Epithelial cell of proximal tubule (primary cell): ENCODE measurements around the gene RNF214. TPM values are rescaled to one million over a fixed set of nuclear protein-coding genes. Genes with fewer than 3 reads are reported as not detected.

Source experiments
- DNase-seq: peaks from one replicate; pipeline ENCODE4 v3.0.0-alpha.2; 2011; ENCODE audit warnings: low read depth
- H3K4me3 ChIP-seq: 2 replicates; pipeline ENCODE4 v1.5.1; 2011; ENCODE audit warnings: low read depth, mild to moderate bottlenecking, low read length
- CTCF ChIP-seq: conservative IDR thresholded peaks from 2 replicates; pipeline ENCODE4 v1.5.1; 2012; ENCODE audit warnings: low read depth, mild to moderate bottlenecking, low read length
- total RNA-seq: library from RNA; depleted of rRNA; stranded (reverse); fragments of >200 nt; gene quantifications from 2 replicates; pipeline ENCODE4 v1.2.3, GENCODE V29; 2015

Gene RNF214
- total RNA-seq, 1 donor from 2014 or later, result 9.7 TPM

GRCh38 chr11:117313091-117313490 is 80.6 kb downstream of the RNF214 start:
- no peak for DNase-seq
- H3K4me3 ChIP-seq, result no peak overlapping the region
- TF ChIP-seq CTCF, result no peak

DNA sequence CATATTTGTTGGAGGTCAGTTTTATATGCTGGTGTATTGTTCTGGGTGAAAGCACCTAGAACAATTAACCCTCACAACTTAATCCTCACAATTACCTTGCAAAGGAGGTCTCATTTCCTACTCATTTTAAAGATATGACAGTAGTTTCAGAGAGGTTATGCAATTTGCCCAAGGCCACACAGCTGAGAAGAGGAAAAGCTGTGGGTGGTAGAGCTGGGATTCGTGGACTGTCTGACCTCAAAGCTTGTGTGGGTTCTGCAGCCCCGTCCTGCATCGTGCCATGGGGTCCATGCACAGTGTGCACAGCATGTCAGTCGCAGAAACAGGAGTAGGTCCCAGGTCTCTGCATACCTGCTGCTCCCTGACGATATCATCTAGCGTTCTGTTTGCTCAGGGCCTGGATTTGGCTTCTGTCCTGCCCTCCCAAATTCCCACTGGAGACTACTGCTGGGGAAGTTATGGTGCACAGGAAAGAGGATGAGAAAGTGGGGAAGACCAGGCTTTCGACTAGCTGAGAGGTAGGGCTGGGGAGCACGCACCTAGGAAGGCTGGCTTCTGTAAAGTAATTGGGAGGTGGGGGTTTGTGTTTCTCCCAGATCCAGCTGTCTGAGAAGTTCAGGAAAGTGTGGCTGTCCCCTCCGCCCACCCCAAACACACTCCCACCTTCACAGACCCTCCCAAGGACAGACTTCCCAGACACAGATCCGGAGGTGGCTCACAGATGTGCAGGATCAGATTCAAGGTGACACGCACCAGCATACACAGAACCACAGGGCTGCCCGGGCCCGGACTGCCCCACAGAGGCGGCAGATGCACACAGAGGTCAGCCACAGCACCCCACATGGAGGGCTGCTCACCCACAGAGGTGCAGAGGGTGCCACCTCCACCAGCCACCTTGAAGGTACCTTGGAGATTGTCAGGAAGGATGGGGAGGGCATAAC is 81.6 kb downstream of the RNF214 start:
- peak overlapping the region; percentile 93 for H3K4me3 ChIP-seq
- no peak for TF ChIP-seq CTCF
- DNase-seq, result no peak

DNA sequence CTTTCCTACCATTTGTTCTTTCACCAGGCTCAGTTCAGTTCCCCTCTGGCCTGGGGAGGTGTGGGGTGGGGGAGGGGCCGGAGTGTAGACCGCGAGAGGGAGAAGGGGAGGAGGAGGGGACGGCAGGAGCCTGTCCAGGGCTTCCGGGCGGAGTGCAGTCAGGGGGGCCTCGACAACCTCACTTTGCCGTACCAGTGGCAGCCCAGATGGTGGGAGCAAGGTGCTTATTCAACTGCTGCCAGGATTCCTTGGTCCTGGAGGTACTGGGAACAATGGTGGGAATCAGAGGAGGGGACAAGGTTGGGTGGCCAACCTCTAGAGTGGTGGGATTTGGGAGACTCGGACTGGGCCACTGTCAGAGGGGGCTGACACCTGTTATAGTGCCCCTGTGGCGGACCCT is 82.4 kb downstream of the RNF214 start:
- peak overlapping the region; percentile 93 for H3K4me3 ChIP-seq
- no peak for TF ChIP-seq CTCF
- no peak for DNase-seq

GRCh38 chr11:117315285-117316196 is 83.1 kb downstream of the RNF214 start:
- no peak for TF ChIP-seq CTCF
- H3K4me3 ChIP-seq, result peak overlapping the region; percentile 93
- DNase-seq, result no peak

GRCh38 chr11:117316197-117316961 is 83.9 kb downstream of the RNF214 start, which contains the start of gene BACE1:
Gene BACE1 (minus strand): TSS chr11:117316256. CDS start chr11:117315795, 461 bp downstream.
- TF ChIP-seq CTCF, result peak; percentile 39
- H3K4me3 ChIP-seq, result peak within 1 kb of the TSS; percentile 93
- no peak for DNase-seq

GRCh38 chr11:117318738-117319137 is 86.3 kb downstream of the RNF214 start:
- DNase-seq, result no peak
- no peak overlapping the region for H3K4me3 ChIP-seq
- TF ChIP-seq CTCF, result no peak
